ENCODE measurements around the gene UGT1A8.

UGT1A8 gene

GRCh38 chr2:233803292-233803911 is 186.0 kb downstream of the UGT1A8 start:
- DNase-seq: no peak

- DNase-seq: no peak
These were observed 186.6 kb downstream of the UGT1A8 start for GRCh38 chr2:233803994-233804393.

- no peak for DNase-seq
These were observed 189.9 kb downstream of the UGT1A8 start for GRCh38 chr2:233807215-233807865.

GRCh38 chr2:233807966-233808935 is 190.8 kb downstream of the UGT1A8 start:
- DNase-seq: no peak

GRCh38 chr2:233810385-233810784 is 193.0 kb downstream of the UGT1A8 start:
- no peak for DNase-seq

- DNase-seq: no peak
These were observed 193.7 kb downstream of the UGT1A8 start for GRCh38 chr2:233811087-233811486.

GRCh38 chr2:233811732-233812131 is 194.3 kb downstream of the UGT1A8 start:
- no peak for DNase-seq

GRCh38 chr2:233813236-233814055 is 196.0 kb downstream of the UGT1A8 start:
- DNase-seq: no peak

- DNase-seq: no peak
These were observed 196.8 kb downstream of the UGT1A8 start for GRCh38 chr2:233814056-233814835.

GRCh38 chr2:233815861-233816260 is 198.4 kb downstream of the UGT1A8 start:
- DNase-seq: no peak

GRCh38 chr2:233816334-233816733 is 198.9 kb downstream of the UGT1A8 start:
- no peak for DNase-seq

- DNase-seq: no peak
These were observed 199.3 kb downstream of the UGT1A8 start for GRCh38 chr2:233816771-233817170.

- DNase-seq: no peak
These were observed 200.0 kb downstream of the UGT1A8 start for GRCh38 chr2:233817361-233817911.

GRCh38 chr2:233817995-233818638 is 200.7 kb downstream of the UGT1A8 start:
- no peak for DNase-seq

- no peak for DNase-seq
These were observed 201.5 kb downstream of the UGT1A8 start for GRCh38 chr2:233818639-233819621.

GRCh38 chr2:233819884-233820773 is 202.7 kb downstream of the UGT1A8 start:
- no peak for DNase-seq

GRCh38 chr2:233820774-233821105 is 203.3 kb downstream of the UGT1A8 start:
- no peak for DNase-seq

GRCh38 chr2:233821196-233821595 is 203.8 kb downstream of the UGT1A8 start:
- DNase-seq: no peak

GRCh38 chr2:233821709-233822100 is 204.3 kb downstream of the UGT1A8 start:
- no peak for DNase-seq
